Lower leg skin (tissue), 4 donors: ENCODE results near the gene LRIG3. TPM values are rescaled to one million over a fixed set of nuclear protein-coding genes. Genes with fewer than 3 reads are reported as not detected.

ENCODE experiments used
- DNase-seq, 2 donors: peaks; one replicate each; pipeline ENCODE4 v3.0.0-alpha.2; 2019; ENCODE audit warnings: low spot score in 2 of 2
- H3K4me3 ChIP-seq: fragments of 200-600 bp; sonication (generic); 2 replicates; pipeline ENCODE4 v1.5.1; 2017; ENCODE audit warnings: mild to moderate bottlenecking, low read depth; ENCODE audit not compliant: poor library complexity, severe bottlenecking
- POLR2A ChIP-seq, 2 donors: fragments of 450-650 bp; IDR thresholded peaks; one replicate each; pipeline ENCODE4 v1.6.1; 2016 to 2017; ENCODE audit warnings: antibody characterized with exemption in 2 of 2, mild to moderate bottlenecking in 1 of 2, moderate library complexity in 1 of 2
- WGBS, 2 donors: methylation state at CpG; one replicate each; pipeline ENCODE4 v1.1.5; 2018; 5-methylcytosine and 5-hydroxymethylcytosine counted together
- intact Hi-C: fragments of 100-400 bp; cut with DNase I; formaldehyde crosslinking; loops from one replicate; pipeline ENCODE4 v1.15.0; 2023; ENCODE audit warnings: low total_unique reads
- total RNA-seq, 4 donors: library from RNA; depleted of rRNA; stranded (reverse); fragments of >200 nt; gene quantifications; one replicate each; pipeline ENCODE4 v1.1.0, GENCODE V29; 2016
- TF ChIP-seq, protein P1 (sequence below), 3 donors: fragments of 450-650 bp; IDR thresholded peaks; one replicate each; pipeline ENCODE4 v1.5.1; 2016; ENCODE audit warnings: antibody characterized with exemption in 3 of 3, mild to moderate bottlenecking in 3 of 3, moderate library complexity in 2 of 3

The LRIG3 gene, protein sequence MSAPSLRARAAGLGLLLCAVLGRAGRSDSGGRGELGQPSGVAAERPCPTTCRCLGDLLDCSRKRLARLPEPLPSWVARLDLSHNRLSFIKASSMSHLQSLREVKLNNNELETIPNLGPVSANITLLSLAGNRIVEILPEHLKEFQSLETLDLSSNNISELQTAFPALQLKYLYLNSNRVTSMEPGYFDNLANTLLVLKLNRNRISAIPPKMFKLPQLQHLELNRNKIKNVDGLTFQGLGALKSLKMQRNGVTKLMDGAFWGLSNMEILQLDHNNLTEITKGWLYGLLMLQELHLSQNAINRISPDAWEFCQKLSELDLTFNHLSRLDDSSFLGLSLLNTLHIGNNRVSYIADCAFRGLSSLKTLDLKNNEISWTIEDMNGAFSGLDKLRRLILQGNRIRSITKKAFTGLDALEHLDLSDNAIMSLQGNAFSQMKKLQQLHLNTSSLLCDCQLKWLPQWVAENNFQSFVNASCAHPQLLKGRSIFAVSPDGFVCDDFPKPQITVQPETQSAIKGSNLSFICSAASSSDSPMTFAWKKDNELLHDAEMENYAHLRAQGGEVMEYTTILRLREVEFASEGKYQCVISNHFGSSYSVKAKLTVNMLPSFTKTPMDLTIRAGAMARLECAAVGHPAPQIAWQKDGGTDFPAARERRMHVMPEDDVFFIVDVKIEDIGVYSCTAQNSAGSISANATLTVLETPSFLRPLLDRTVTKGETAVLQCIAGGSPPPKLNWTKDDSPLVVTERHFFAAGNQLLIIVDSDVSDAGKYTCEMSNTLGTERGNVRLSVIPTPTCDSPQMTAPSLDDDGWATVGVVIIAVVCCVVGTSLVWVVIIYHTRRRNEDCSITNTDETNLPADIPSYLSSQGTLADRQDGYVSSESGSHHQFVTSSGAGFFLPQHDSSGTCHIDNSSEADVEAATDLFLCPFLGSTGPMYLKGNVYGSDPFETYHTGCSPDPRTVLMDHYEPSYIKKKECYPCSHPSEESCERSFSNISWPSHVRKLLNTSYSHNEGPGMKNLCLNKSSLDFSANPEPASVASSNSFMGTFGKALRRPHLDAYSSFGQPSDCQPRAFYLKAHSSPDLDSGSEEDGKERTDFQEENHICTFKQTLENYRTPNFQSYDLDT
- 100 to 1,000 TPM in 3 of 4 donors, 10 to 100 TPM in 1; 87.7 to 134 (median 117) TPM for total RNA-seq

DNA sequence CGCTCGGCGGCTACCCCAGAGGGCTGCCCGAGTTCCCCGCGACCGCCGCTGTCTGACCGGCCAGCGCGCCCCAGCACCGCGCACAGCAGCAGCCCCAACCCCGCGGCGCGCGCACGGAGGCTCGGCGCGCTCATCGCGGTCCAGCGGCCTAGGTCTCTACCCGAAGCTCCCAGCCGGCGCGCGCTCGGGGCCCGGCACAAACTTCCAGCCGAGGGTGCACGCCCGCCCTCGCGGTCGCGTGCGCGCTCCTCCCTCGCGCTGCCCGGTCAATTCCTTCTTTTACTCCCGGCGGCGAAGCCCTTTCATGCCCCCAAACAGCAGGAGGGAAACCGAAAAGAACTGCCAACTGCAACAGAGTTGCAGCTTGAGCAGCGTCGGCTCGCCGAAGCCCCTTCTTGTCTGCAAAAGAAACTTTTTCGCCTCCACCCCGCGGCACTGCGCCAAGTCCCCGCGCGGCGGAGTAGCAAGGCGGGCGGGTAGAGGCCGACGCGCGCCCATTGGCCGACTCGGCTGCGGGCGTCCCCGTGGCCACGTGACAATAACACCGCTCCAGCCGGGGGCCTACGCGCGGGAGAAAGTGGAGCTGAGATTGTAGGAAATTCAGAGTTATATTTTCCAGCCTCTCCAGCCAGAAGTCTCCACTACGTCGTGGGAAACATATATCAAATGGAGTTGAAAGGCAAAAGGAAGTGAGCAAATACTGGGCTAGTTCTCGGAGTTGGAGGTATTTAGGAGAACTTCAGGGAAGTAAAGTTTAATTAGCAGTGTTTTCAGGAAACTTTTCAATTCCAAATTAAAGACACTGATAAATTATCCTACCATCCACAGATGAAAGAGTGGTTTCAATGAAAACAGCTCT is at the start of gene LRIG3:
Gene LRIG3 (minus strand): TSS at position 403 of the 859 bp plus-strand sequence. CDS start 269 bp downstream, at position 134.
- peak within 1 kb of the TSS; percentile 73 for H3K4me3 ChIP-seq
- TF ChIP-seq, protein P1, sequence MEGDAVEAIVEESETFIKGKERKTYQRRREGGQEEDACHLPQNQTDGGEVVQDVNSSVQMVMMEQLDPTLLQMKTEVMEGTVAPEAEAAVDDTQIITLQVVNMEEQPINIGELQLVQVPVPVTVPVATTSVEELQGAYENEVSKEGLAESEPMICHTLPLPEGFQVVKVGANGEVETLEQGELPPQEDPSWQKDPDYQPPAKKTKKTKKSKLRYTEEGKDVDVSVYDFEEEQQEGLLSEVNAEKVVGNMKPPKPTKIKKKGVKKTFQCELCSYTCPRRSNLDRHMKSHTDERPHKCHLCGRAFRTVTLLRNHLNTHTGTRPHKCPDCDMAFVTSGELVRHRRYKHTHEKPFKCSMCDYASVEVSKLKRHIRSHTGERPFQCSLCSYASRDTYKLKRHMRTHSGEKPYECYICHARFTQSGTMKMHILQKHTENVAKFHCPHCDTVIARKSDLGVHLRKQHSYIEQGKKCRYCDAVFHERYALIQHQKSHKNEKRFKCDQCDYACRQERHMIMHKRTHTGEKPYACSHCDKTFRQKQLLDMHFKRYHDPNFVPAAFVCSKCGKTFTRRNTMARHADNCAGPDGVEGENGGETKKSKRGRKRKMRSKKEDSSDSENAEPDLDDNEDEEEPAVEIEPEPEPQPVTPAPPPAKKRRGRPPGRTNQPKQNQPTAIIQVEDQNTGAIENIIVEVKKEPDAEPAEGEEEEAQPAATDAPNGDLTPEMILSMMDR (IDR thresholded peaks at IDR 0.05), result no peak
- TF ChIP-seq POLR2A (IDR thresholded peaks at IDR 0.05), result no peak
- WGBS, 2 donors, result 0 to 1% methylated on average over 49 to 58 of the region's 80 CpGs
- intact Hi-C loops, result no loop called here
- peak; percentile 86 to 97 for DNase-seq

DNA sequence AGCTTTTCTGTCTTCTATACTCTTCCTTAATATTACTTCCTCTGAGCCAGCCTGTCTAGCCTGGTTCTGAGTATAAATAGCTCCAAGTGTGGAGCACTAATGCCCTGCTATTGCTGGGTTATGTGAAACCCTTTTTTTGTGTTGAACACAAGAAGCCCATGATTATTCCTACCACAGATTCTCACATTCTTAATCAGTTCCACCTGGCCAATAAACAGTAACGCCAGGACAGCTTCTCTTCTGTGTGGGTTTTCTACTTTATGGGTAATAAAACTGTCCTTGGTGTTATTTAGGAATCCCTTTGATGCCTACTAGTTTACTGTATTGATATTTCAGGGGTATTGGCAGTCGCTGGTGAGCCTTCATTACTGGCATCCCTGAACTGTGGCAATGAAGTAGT is 48.9 kb upstream of the LRIG3 start:
- no peak for TF ChIP-seq POLR2A (IDR thresholded peaks at IDR 0.05)
- TF ChIP-seq, protein P1 (IDR thresholded peaks at IDR 0.05), result no peak
- DNase-seq, result no peak
- H3K4me3 ChIP-seq, result no peak overlapping the region
- intact Hi-C loops, result no loop called here
- WGBS, 2 donors, result 62 to 72% methylated on average over 2 of the region's 2 CpGs

DNA sequence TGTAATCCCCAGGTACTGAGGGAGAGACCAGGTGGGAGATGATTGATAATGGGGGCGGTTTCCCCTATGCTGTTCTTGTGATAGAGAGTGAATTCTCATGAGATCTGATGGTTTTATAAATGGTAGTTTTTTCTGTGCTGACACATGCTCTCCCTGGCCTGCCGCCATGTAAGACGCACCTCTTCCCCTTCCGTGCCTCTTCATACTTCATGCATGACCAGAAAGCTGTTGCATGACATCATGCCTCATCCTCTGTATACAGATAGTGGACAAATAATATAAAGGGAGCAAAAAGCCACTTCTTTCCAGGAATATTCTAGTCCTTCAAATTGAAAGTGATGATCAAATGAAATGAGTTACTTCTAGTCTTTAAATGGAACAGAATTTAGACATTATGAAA is 47.3 kb upstream of the LRIG3 start:
- no peak overlapping the region for H3K4me3 ChIP-seq
- no peak for DNase-seq
- WGBS, 2 donors, result 50 to 56% methylated on average over 4 of the region's 4 CpGs
- TF ChIP-seq, protein P1 (IDR thresholded peaks at IDR 0.05), result no peak
- no peak for TF ChIP-seq POLR2A (IDR thresholded peaks at IDR 0.05)
- intact Hi-C loops, result no loop called here

DNA sequence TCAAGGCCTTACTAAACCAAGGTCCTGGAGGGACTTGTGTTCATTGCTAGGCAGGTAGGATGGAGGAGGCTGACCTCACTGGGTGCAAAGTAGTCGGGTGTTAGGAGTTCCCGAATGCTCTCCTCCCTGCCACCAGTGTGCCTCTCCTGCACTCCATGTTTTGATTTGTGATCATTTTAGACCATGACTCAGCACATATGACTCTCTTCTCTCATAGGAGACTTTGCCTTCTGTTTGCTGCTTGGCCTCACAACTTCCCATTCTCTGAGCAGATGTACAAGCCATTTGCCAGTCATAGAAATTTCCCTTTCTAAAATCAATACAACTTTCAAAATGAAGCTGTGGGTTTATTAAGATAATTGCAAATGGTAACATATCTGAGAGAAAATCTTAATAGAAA is 46.6 kb upstream of the LRIG3 start:
- TF ChIP-seq POLR2A (IDR thresholded peaks at IDR 0.05), result no peak
- TF ChIP-seq, protein P1 (IDR thresholded peaks at IDR 0.05), result no peak
- DNase-seq, result no peak
- 95 to 98% methylated on average over 2 of the region's 2 CpGs for WGBS, 2 donors
- intact Hi-C loops, result no loop called here
- H3K4me3 ChIP-seq, result no peak overlapping the region

DNA sequence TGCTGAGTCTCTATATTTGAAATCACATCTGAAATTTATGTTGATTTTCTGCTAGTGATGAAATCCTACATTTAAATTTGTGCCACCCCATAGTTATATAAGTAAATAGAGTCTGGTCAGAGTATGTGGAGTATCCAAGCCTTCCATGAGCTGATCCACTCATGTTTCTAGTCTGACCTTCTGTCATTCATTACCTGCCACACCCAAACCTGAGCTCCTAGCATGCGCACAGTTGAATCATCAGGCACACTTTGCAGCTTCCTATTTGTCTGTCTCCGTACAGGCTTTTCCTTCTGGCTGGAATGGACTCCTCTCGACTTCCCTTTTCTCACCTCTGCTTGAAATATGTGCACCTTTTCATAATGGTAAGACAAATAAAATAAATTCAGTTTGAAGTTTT is 45.3 kb upstream of the LRIG3 start:
- no peak overlapping the region for H3K4me3 ChIP-seq
- 80 to 87% methylated on average over 3 of the region's 3 CpGs for WGBS, 2 donors
- TF ChIP-seq, protein P1 (IDR thresholded peaks at IDR 0.05), result no peak
- no peak for TF ChIP-seq POLR2A (IDR thresholded peaks at IDR 0.05)
- intact Hi-C loops, result no loop called here
- no peak for DNase-seq
